MM.1S (cell line): ENCODE data around the gene ITPR3.

Experiments used
- DNase-seq: peaks from one replicate; pipeline ENCODE4 v3.0.0-alpha.2; 2015
- H2AFZ ChIP-seq: fragments of 300-600 bp; sonication (generic); 2 replicates; pipeline ENCODE4 v1.6.0; 2016; ENCODE audit warnings: antibody characterized with exemption, low read length
- H3F3A ChIP-seq: fragments of 300-600 bp; sonication (generic); 2 replicates; pipeline ENCODE4 v1.6.1; 2016; ENCODE audit warnings: mild to moderate bottlenecking, antibody characterized with exemption, low read length, moderate library complexity, mixed read lengths; ENCODE audit not compliant: insufficient read depth
- H3K27ac ChIP-seq: fragments of 300-600 bp; sonication (generic); 2 replicates; pipeline ENCODE4 v1.5.1; 2016; ENCODE audit warnings: mild to moderate bottlenecking, low read length
- H3K27me3 ChIP-seq: fragments of 300-600 bp; sonication (generic); replicated peaks from 2 replicates; pipeline ENCODE4 v1.6.0; 2016; ENCODE audit warnings: low read length; ENCODE audit not compliant: insufficient read depth
- H3K36me3 ChIP-seq: fragments of 300-600 bp; sonication (generic); replicated peaks from 2 replicates; pipeline ENCODE4 v1.6.1; 2016; ENCODE audit warnings: mild to moderate bottlenecking, low read length, mixed read lengths; ENCODE audit not compliant: insufficient read depth
- H3K4me1 ChIP-seq: fragments of 300-600 bp; sonication (generic); 2 replicates; pipeline ENCODE4 v1.6.1; 2016; ENCODE audit warnings: low read length, mixed read lengths
- H3K4me2 ChIP-seq: fragments of 300-600 bp; sonication (generic); 2 replicates; pipeline ENCODE4 v1.6.0; 2016; ENCODE audit warnings: low read depth, low read length
- H3K4me3 ChIP-seq: fragments of 300-600 bp; sonication (generic); 2 replicates; pipeline ENCODE4 v1.5.1; 2016; ENCODE audit warnings: low read length, mixed read lengths
- H3K79me2 ChIP-seq: fragments of 300-600 bp; sonication (generic); 2 replicates; pipeline ENCODE4 v1.6.1; 2016; ENCODE audit warnings: mixed run types, low read length, mixed read lengths
- H3K9ac ChIP-seq: fragments of 300-600 bp; sonication (generic); 2 replicates; pipeline ENCODE4 v1.6.1; 2016; ENCODE audit warnings: low read length, mixed read lengths
- H3K9me2 ChIP-seq: fragments of 300-600 bp; sonication (generic); replicated peaks from 2 replicates; pipeline ENCODE4 v1.6.1; 2016; ENCODE audit warnings: mild to moderate bottlenecking, low read length, mixed read lengths; ENCODE audit not compliant: insufficient read depth
- H3K9me3 ChIP-seq: fragments of 300-600 bp; sonication (generic); replicated peaks from 2 replicates; pipeline ENCODE4 v1.6.1; 2016; ENCODE audit warnings: mild to moderate bottlenecking, low read length, mixed read lengths; ENCODE audit not compliant: insufficient read depth
- H4K20me1 ChIP-seq: fragments of 300-600 bp; sonication (generic); 2 replicates; pipeline ENCODE4 v1.6.1; 2016; ENCODE audit warnings: mild to moderate bottlenecking, low read length, moderate library complexity, mixed read lengths; ENCODE audit not compliant: insufficient read depth
- CTCF ChIP-seq: fragments of 300-600 bp; sonication (generic); IDR thresholded peaks from 2 replicates; pipeline ENCODE4 v1.5.1; 2016; ENCODE audit warnings: antibody characterized with exemption, low read length, mixed read lengths
- EZH2 ChIP-seq: fragments of 300-600 bp; sonication (generic); optimal IDR thresholded peaks from 2 replicates; pipeline ENCODE3; 2017; ENCODE audit warnings: low read depth, mild to moderate bottlenecking, antibody characterized with exemption, low read length, mixed read lengths
- EZH2phosphoT487 ChIP-seq: fragments of 300-600 bp; sonication (generic); IDR thresholded peaks from 2 replicates; pipeline ENCODE4 v1.6.1; 2018; ENCODE audit warnings: antibody characterized with exemption, low read length

Gene ITPR3

GRCh38 chr6:33659986-33660385, 38.9 kb downstream of the ITPR3 start:
- Histone ChIP-seq H3K27me3 (no peaks in the 10 kb centered on the region), H3K4me1 (no peaks in the 10 kb centered on the region), H3K27ac (no peak overlapping the region), H3K9me2 (no peaks in the 10 kb centered on the region), H4K20me1 (no peaks in the 10 kb centered on the region), H3F3A (no peaks in the 10 kb centered on the region), H3K9ac (no peak overlapping the region), H3K4me2 (no peak overlapping the region), H3K4me3 (no peak overlapping the region), H3K36me3 (no peaks in the 10 kb centered on the region), H3K79me2 (peaks cover 8% of the 10 kb centered on the region; the same call in 1 of the 2 replicates), H3K9me3 (no peaks in the 10 kb centered on the region), H2AFZ (no peak overlapping the region)
- no peak for TF ChIP-seq EZH2phosphoT487
- TF ChIP-seq CTCF = no peak
- no peak for TF ChIP-seq EZH2
- DNase-seq = no peak

- Histone ChIP-seq H3K36me3 (no peaks in the 10 kb centered on the region), H3K9me3 (no peaks in the 10 kb centered on the region), H3K9ac (no peak overlapping the region), H3K4me3 (no peak overlapping the region), H3F3A (no peaks in the 10 kb centered on the region), H4K20me1 (no peaks in the 10 kb centered on the region), H3K9me2 (no peaks in the 10 kb centered on the region), H3K79me2 (no peaks in the 10 kb centered on the region), H3K27me3 (no peaks in the 10 kb centered on the region), H2AFZ (no peak overlapping the region), H3K4me1 (no peaks in the 10 kb centered on the region), H3K27ac (no peak overlapping the region), H3K4me2 (no peak overlapping the region)
- DNase-seq = no peak
- TF ChIP-seq CTCF (no peak), EZH2phosphoT487 (no peak), EZH2 (no peak)
These were observed 40.1 kb downstream of the ITPR3 start for GRCh38 chr6:33661106-33661838.

- no peak overlapping the region for H3K4me2 ChIP-seq
- no peaks in the 10 kb centered on the region for H3F3A ChIP-seq
- no peak overlapping the region for H3K27ac ChIP-seq
- DNase-seq = no peak
- H3K36me3 ChIP-seq = no peaks in the 10 kb centered on the region
- H3K4me3 ChIP-seq = no peak overlapping the region
- H3K4me1 ChIP-seq = no peaks in the 10 kb centered on the region
- H3K79me2 ChIP-seq = no peaks in the 10 kb centered on the region
- H3K27me3 ChIP-seq = no peaks in the 10 kb centered on the region
- no peaks in the 10 kb centered on the region for H3K9me2 ChIP-seq
- TF ChIP-seq CTCF = no peak
- no peak for TF ChIP-seq EZH2
- no peak for TF ChIP-seq EZH2phosphoT487
- H3K9me3 ChIP-seq = no peaks in the 10 kb centered on the region
- H2AFZ ChIP-seq = no peak overlapping the region
- H3K9ac ChIP-seq = no peak overlapping the region
- H4K20me1 ChIP-seq = no peaks in the 10 kb centered on the region
These were observed 41.2 kb downstream of the ITPR3 start for GRCh38 chr6:33662318-33662717.
